OCI-LY1 (cell line): Measurements from ENCODE around the gene POU6F2.

ENCODE experiments used
- EZH2 ChIP-seq: fragments of 200-600 bp; sonication (generic), shearing (Covaris generic); IDR thresholded peaks from 2 replicates; pipeline ENCODE4 v1.8.0; 2017; ENCODE audit warnings: borderline replicate concordance, mixed run types, mild to moderate bottlenecking, antibody characterized with exemption, low read length, moderate library complexity, mixed read lengths
- TF ChIP-seq, protein P1 (sequence below): fragments of 200-600 bp; sonication (generic), shearing (Covaris generic); IDR thresholded peaks from 2 replicates; pipeline ENCODE4 v1.5.1; 2017; ENCODE audit warnings: mild to moderate bottlenecking, antibody characterized with exemption, low read length, moderate library complexity, mixed read lengths

DNA sequence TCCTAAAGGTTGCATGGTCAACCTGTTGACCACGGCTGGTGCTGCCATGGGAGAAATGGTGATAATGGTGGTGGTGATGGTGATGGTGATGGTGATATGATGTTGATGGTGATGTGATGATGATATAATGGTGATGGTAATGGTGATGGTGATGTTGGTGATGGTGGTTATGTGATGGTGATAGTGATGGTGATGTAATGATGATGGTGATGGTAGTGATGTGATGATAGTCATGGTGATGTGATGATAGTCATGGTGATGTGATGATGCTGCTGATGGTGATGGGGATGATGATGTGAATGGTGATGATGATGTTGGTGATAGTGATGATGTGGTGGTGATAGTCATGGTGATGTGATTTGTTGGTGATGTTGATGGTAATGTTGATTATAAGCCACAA is 23.9 kb downstream of the POU6F2 start:
- TF ChIP-seq, protein P1, sequence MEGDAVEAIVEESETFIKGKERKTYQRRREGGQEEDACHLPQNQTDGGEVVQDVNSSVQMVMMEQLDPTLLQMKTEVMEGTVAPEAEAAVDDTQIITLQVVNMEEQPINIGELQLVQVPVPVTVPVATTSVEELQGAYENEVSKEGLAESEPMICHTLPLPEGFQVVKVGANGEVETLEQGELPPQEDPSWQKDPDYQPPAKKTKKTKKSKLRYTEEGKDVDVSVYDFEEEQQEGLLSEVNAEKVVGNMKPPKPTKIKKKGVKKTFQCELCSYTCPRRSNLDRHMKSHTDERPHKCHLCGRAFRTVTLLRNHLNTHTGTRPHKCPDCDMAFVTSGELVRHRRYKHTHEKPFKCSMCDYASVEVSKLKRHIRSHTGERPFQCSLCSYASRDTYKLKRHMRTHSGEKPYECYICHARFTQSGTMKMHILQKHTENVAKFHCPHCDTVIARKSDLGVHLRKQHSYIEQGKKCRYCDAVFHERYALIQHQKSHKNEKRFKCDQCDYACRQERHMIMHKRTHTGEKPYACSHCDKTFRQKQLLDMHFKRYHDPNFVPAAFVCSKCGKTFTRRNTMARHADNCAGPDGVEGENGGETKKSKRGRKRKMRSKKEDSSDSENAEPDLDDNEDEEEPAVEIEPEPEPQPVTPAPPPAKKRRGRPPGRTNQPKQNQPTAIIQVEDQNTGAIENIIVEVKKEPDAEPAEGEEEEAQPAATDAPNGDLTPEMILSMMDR = no peak
- TF ChIP-seq EZH2 = no peak
